ENCODE data around the gene GSTM4.

Gene GSTM4

GRCh38 chr1:109655615-109656519 is at the start of gene GSTM4:
GSTM4 (plus strand) TSS chr1:109656099; CDS start chr1:109656390, 291 bp downstream.
- peak; percentile 82 for DNase-seq

- no peak for DNase-seq
These were observed 46.0 kb upstream of the GSTM4 start for GRCh38 chr1:109609881-109610280.

GRCh38 chr1:109610609-109611307 is 45.1 kb upstream of the GSTM4 start:
- no peak for DNase-seq

- no peak for DNase-seq
These were observed 44.5 kb upstream of the GSTM4 start for GRCh38 chr1:109611308-109611990.

DNA sequence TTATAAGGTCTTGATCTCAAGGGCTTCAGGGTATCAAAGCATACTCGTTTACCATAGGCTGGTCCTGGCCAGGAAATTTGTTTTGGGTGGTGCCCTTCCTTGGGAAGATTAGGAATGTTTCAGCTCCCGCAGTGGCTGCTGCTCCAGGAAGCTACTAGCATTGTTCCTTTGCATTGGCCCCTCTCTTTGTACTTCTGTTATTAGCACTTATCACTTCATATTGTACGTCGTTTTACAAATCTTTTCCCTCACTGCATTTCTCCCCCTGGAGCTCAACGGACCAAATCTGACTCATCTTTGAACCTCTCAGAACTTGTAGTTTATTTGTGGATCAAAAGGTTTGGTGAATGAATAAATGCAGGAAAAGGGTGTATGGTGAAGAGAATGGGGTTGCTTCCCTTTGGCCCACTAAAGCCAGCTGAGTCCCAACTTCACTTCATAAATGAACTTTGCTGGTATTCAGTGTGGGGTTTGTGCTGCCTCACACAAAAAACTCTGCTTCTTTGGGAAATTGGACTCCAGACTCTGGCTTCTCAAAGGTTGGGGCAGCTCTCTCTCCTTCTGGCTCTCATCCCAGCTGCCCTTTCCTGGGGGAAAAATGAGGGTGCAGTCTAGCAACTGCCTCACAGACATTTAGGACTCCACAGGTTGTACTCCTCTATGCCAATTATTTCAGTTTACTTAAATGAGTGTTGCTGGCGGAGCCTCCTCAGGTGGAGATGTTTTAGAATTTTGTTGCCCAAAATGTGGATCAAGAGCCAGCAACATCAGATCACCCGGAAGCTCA is 42.3 kb upstream of the GSTM4 start:
- DNase-seq = no peak

DNA sequence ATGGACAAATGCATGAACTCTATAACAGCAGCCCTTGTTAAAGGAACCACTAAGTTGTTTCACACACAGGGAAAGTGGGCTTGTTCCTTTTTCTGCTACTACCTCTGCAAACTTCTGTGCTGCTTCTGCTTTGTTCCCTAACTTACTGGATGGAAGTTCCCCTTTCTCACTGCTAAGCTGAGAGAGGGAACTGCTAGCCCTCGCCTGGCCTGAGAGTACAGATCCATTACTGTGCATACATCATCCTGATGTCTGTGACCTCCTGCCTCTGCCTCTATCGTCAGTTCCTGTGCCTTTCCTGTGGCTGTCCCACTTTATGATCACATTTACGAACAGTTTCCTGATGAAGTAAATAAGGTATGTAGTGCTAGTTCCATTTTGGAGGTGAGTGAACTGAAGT is 40.0 kb upstream of the GSTM4 start:
- no peak for DNase-seq

DNA sequence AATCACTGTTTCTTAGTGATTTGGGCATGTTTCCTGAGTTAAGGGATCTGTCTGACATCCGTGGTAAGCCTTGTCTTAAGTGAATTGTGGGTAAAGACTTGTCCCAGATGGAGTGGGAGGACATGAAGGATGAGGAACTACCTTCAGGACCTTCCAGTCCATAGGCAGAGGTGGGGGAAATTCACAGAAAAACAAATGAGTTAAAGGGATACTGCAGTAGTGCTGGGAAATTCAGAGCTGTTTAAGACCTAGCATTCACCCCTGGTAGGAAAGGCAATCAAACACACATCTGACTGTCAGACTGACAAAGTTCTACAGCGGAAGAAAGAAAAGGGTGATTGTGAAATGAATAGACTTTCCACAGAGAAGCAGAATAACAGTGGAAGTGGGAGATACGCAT is 39.5 kb upstream of the GSTM4 start:
- DNase-seq = no peak

DNA sequence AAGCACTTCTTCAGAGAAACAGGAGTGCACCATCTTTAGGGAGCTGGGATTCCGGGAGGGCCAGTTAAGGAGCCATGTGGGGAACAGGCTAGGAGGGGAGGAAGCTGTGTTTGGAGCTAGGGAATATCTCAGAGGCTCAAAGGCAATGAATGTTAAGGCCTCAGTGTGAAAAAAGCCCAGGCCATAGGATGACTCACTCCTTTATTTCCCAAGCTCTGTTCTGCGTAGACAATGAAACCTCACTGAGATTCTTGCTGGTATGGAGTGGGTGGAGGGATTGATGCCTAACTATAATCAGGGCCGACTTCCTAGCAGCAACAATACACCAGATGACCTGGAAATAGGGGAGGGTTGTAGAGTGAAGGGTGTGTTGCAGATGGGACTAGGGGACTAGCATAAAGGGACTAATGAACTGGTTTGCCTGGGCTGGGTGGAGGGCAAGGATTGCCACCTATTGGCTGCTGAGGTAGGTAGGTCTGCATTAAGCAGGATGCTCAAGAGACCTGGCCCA is 38.6 kb upstream of the GSTM4 start:
- DNase-seq = no peak

GRCh38 chr1:109618661-109619575 is 37.0 kb upstream of the GSTM4 start:
- no peak for DNase-seq

DNA sequence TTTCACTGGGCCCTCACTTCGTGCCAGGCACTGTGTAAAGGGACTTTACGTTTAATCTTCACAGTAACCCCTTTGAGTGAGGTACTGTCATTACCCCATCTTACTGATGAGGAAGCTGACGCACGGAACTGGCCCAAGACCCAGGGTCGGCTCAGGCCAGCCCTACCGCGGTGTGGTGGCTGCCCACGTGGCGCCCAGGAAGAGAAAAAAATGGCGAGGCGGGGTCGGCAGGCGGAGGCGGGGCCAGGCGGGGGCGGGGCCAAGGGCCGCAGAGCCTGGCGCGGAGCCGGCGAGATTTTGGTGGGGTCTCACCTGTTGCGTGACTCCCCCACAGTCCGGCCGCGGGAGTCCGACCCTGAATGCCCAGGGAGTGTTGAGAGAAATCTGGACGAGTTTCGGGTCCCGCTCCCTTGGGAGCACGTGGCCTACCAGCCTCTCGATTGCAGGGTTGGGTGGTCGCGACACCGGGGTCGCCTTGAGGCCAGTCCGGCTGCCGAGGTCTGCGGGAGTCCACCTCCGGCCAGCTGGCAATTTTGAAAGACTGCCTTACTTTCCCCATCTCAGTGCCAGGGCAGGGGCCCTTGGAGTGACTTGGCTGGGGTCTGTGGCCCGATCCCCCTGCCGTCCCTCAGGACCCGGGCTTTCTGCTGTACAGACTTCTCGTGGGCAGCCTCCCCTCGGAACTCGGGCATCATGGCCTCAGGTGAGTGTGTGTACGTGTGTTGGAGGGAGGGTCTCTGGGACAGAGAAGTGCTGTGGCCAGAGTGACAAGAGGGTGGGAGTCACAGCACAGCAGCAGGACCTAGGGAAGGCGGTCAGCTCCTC is 36.1 kb upstream of the GSTM4 start, which contains the start of the genes AMPD2 and GNAT2:
Gene AMPD2, plus strand, starts transcription at position 262 of the 825 bp plus-strand sequence. CDS start 1,339 bp downstream, outside the sequence.
Gene GNAT2, minus strand, starts transcription at position 41 of the 825 bp plus-strand sequence. CDS start 6,746 bp downstream, outside the sequence.
- DNase-seq = peak; percentile 81

- peak; percentile 28 for DNase-seq
These were observed 35.5 kb upstream of the GSTM4 start for GRCh38 chr1:109620401-109620791.

- peak; percentile 99 for DNase-seq
These were observed 35.0 kb upstream of the GSTM4 start for GRCh38 chr1:109620841-109621286.

- DNase-seq = peak; percentile 43
These were observed 34.3 kb upstream of the GSTM4 start for GRCh38 chr1:109621379-109622136.

DNA sequence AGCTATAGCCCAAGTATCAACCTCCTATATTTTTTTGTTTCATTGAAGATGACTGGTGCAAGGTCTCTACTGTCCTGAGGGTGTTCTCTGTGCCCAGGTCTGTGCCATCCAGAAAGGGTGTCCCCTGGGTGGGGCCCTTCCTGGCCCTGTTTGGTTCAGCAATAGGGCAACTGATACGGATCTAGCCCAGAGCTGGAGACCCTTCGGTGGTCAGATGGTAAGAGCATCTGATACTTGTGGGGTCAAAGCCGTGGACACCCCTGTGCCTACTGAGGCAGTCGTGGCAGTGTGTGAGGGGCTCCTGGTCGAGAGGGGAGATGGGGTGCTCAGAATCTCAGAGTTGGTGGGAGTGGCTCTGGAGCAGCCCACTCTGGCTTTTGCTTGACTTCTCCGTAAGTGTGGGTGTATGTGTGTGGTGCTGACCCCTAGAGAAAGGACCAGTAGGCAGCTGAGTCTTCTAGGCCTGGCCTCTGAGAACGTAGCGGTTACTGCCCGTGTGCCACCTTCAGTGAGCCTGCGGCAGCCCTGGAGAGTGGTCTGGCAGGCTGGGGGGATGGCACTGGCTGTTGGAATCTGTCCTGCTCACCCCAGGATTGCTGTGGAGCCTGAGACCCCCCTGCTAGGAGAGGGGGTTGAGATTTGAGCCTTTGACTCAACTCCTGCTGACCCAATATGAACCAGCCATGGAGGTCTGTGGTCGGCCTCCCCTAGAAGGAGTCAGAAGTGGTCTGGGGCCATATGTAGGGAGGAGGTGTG is 33.6 kb upstream of the GSTM4 start:
- no peak for DNase-seq

DNA sequence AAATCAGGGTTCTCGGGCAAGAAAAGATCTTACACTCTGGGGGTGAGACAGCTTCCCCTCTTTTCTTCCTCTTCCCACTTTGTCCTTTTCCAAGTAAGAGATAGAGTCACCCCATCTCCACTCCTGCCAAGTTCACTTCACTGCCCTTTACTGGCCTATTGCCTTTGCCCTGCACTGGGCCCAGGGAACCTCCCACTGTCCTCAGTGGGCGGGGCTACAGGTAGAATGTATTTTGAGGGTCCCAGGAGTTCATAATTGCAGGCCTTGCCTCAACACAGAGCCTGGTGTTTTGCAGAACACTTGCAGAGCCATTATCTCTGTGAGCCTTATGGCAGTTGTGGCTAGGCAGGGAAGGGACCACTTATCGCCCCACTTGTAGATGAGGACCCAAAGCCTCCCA is 33.0 kb upstream of the GSTM4 start:
- no peak for DNase-seq

- DNase-seq = no peak
These were observed 32.2 kb upstream of the GSTM4 start for GRCh38 chr1:109623601-109624161.

DNA sequence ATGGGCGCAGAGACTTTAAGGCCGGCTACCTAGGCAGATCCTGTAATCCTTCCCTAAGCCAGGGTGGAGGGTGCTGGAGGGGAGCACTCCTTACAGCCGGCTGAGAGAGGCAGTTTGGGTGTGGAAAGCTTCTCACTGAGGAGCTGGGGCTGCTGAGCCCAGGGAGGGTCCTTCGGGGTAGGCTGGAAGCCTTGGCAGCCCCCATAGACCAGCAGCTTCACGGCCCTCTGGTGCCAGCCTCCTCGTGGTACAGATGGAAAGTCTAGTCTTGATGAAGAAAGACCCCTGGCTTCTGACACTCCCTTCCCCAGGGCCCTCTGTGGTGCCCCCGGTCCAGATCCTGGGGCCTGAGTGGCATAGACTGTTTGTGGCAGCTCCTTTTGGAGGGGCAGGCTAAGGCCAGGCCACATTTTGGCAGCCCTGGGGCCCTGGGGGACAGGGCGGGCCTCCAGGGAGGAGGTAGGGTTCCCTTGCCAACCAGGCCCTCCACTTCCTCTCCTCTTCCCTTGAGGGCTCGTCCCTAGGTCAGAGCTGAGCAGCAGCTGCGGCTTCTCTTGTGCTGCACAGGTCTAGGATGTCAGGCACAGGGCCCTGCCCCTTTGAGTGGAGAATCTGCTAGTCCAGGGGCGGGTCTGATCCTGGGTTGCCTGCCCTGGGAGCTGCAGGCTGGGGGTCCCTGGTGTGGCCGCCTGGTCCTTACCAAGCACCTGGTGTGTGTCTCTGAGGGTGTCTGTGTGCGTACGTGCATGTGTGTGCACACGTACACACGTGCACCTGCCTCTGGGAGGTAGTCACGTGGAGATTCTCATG is 31.5 kb upstream of the GSTM4 start:
- DNase-seq = no peak

All from activated CD4-positive, alpha-beta T cell treated with anti-CD3 and anti-CD28 coated beads for 48 hours (primary cell).